GM10266 (cell line): ENCODE results near the gene ATP5F1D.

Source experiments
- DNase-seq: peaks from one replicate; pipeline ENCODE4 v3.0.0; 2012; ENCODE audit errors: extremely low spot score
- TF ChIP-seq, protein P1 (sequence below): IDR thresholded peaks from 2 replicates; pipeline ENCODE4 v1.5.1; 2012; ENCODE audit warnings: mild to moderate bottlenecking, low read depth; ENCODE audit not compliant: control insufficient read depth, insufficient read depth; ENCODE audit errors: missing control alignments

Gene ATP5F1D

DNA sequence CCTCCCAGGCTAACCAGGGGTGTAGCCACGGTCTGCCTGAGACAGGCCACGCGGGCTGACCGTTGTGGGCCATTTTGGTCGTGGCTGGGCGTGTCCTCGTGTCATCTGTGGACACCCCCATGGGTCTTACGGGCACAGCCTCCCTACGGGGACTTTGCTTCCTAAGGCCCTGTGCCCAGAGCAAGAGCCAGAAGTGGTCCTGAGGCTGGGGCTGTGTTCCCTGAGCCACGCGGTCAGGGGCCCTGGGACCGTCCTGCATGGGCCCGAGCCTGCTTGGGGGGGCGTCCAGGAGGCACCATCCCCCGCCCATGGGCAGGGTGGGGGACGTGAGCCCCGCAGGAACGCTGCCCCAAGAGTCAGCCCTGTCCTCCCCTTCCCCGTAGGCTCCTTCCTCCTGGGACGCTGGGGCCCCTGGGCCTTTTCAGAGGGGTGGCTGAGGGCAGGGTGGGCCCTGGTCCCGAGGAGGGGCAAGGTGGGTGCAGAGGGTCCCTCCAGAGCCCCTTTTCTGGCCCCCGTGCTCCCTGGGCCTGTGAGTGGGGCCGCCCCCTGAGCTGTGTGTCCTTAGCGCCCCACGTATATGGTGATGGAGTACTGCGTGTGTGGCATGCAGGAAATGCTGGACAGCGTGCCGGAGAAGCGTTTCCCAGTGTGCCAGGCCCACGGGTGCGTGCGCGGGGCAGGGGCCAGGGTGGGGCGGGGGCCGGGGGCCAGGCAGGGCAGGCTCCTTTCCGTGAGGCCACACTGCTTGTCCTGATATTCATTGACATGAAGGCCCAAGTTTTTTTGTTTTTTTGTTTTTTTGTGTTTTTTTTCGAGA, 22.6 kb upstream of the ATP5F1D start:
- TF ChIP-seq, protein P1, sequence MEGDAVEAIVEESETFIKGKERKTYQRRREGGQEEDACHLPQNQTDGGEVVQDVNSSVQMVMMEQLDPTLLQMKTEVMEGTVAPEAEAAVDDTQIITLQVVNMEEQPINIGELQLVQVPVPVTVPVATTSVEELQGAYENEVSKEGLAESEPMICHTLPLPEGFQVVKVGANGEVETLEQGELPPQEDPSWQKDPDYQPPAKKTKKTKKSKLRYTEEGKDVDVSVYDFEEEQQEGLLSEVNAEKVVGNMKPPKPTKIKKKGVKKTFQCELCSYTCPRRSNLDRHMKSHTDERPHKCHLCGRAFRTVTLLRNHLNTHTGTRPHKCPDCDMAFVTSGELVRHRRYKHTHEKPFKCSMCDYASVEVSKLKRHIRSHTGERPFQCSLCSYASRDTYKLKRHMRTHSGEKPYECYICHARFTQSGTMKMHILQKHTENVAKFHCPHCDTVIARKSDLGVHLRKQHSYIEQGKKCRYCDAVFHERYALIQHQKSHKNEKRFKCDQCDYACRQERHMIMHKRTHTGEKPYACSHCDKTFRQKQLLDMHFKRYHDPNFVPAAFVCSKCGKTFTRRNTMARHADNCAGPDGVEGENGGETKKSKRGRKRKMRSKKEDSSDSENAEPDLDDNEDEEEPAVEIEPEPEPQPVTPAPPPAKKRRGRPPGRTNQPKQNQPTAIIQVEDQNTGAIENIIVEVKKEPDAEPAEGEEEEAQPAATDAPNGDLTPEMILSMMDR, result no peak
- no peak for DNase-seq

GRCh38 chr19:1219786-1220476, 21.6 kb upstream of the ATP5F1D start:
- TF ChIP-seq, protein P1, result no peak
- no peak for DNase-seq

DNA sequence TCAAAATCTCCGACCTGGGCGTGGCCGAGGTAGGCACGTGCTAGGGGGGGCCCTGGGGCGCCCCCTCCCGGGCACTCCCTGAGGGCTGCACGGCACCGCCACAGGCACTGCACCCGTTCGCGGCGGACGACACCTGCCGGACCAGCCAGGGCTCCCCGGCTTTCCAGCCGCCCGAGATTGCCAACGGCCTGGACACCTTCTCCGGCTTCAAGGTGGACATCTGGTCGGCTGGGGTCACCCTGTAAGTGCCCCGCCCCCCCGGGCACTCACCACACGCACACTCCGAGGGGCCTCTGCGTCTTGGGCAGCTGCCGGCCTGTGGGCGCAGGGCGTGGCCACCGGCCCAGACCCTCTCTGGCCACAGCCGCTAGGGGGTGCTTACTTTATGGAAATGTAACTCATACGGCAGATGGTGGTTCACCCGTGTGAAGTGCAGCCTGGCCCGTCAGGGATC, 21.0 kb upstream of the ATP5F1D start:
- TF ChIP-seq, protein P1, result no peak

GRCh38 chr19:1220976-1221903, 20.3 kb upstream of the ATP5F1D start:
- DNase-seq, result no peak
- TF ChIP-seq, protein P1, result peak; percentile 56

More for the DNA sequence above, 21.0 kb upstream of the ATP5F1D start:
- DNase-seq, result no peak

- no peak for DNase-seq
- TF ChIP-seq, protein P1, result no peak
Observed at GRCh38 chr19:1221904-1222255, 19.7 kb upstream of the ATP5F1D start.

DNA sequence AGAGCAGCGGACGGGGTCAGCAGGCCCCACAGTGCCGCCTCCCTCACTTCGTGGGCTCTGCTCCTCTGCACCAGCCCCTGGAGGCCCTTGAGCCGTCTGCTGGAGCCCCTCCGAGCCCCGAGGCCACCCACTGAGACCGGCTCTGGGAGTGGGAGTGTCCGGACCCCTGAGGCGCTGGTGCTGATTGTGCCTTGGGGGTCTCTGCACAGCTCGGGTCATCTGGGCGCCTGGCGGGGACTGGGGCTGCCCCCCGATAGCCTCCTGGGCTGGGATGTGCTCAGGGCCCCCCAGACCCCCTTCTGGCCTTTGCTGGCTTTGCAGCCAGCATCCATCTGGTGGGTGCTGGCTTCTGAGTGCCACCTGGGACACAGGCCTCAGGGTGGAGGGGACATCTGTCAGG, 19.2 kb upstream of the ATP5F1D start:
- no peak for DNase-seq
- TF ChIP-seq, protein P1, result no peak
